Measurements from ENCODE around the gene CD22.

Gene CD22

GRCh38 chr19:35296644-35297514 is 32.1 kb upstream of the CD22 start:
- no peak for DNase-seq

- no peak for DNase-seq
These were observed 31.5 kb upstream of the CD22 start for GRCh38 chr19:35297515-35297848.

GRCh38 chr19:35297922-35298321 is 31.1 kb upstream of the CD22 start:
- no peak for DNase-seq

GRCh38 chr19:35298561-35298972 is 30.4 kb upstream of the CD22 start:
- no peak for DNase-seq

- no peak for DNase-seq
These were observed 29.3 kb upstream of the CD22 start for GRCh38 chr19:35299523-35300338.

- DNase-seq: no peak
These were observed 28.7 kb upstream of the CD22 start for GRCh38 chr19:35300339-35300649.

- no peak for DNase-seq
These were observed 27.0 kb upstream of the CD22 start for GRCh38 chr19:35301961-35302360.

- DNase-seq: no peak
These were observed 26.5 kb upstream of the CD22 start for GRCh38 chr19:35302446-35302845.

- no peak for DNase-seq
These were observed 25.6 kb upstream of the CD22 start for GRCh38 chr19:35303357-35303915.

GRCh38 chr19:35304036-35304435 is 25.0 kb upstream of the CD22 start:
- DNase-seq: no peak

GRCh38 chr19:35305181-35305580 is 23.8 kb upstream of the CD22 start:
- no peak for DNase-seq

- no peak for DNase-seq
These were observed 22.3 kb upstream of the CD22 start for GRCh38 chr19:35306473-35307246.

- no peak for DNase-seq
These were observed 21.1 kb upstream of the CD22 start for GRCh38 chr19:35307931-35308330.

GRCh38 chr19:35308910-35309309 is 20.1 kb upstream of the CD22 start:
- no peak for DNase-seq

- DNase-seq: no peak
These were observed 19.3 kb upstream of the CD22 start for GRCh38 chr19:35309481-35310279.

GRCh38 chr19:35310331-35310730 is 18.7 kb upstream of the CD22 start:
- DNase-seq: no peak

- no peak for DNase-seq
These were observed 18.0 kb upstream of the CD22 start for GRCh38 chr19:35310811-35311465.

- no peak for DNase-seq
These were observed 16.9 kb upstream of the CD22 start for GRCh38 chr19:35311901-35312665.

- no peak for DNase-seq
These were observed 15.4 kb upstream of the CD22 start for GRCh38 chr19:35313587-35313986.

GRCh38 chr19:35314031-35314430 is 15.0 kb upstream of the CD22 start:
- DNase-seq: no peak

- no peak for DNase-seq
These were observed 14.0 kb upstream of the CD22 start for GRCh38 chr19:35314858-35315470.

Data from activated effector memory CD4-positive, alpha-beta T cell treated with anti-CD3 and anti-CD28 coated beads, Interleukin-2, amount 50 U/mL, for 16 hours (primary cell).